Right lung (tissue), 5 donors: ENCODE results near the gene PURB. TPM values are rescaled to one million over a fixed set of nuclear protein-coding genes. Genes with fewer than 3 reads are reported as not detected.
"Not testable (repeated sequence)": the region's sequence is repeated elsewhere in the genome, so short reads cannot be mapped to it uniquely, and the experiment has no call there.

Experiments
- DNase-seq, 2 donors: peaks; one replicate each; pipeline ENCODE4 v3.0.0-alpha.2; 2013
- polyA plus RNA-seq, 5 donors: library from polyadenylated mRNA; unstranded; fragments of 120-200 nt; gene quantifications; one replicate each; pipeline versions ENCODE4 v1.2.1 to v1.2.3, GENCODE V29; 2013; ENCODE audit warnings: inconsistent platforms in 1 of 5, low replicate concordance in 1 of 5; ENCODE audit not compliant: insufficient read length in 5 of 5, insufficient read depth in 1 of 5

The PURB gene
- polyA plus RNA-seq, 5 donors, result 23.8 to 37.9 (median 32.5) TPM

GRCh38 chr7:44894888-44895580, 9.7 kb upstream of the PURB start:
- no peak for DNase-seq

GRCh38 chr7:44893710-44894234, 8.4 kb upstream of the PURB start:
- no peak for DNase-seq

GRCh38 chr7:44891791-44892190, 6.5 kb upstream of the PURB start:
- DNase-seq, result no peak

GRCh38 chr7:44891372-44891771, 6.0 kb upstream of the PURB start:
- DNase-seq, result no peak

GRCh38 chr7:44889086-44889781, 3.9 kb upstream of the PURB start:
- DNase-seq, result no peak

- no peak for DNase-seq
Observed at GRCh38 chr7:44887293-44887692, 2.0 kb upstream of the PURB start.

- peak; percentile 55 to 58 for DNase-seq
Observed at GRCh38 chr7:44884621-44885393, 523 bp downstream of the PURB start.

- DNase-seq, result no peak
Observed at GRCh38 chr7:44883961-44884620, 1.2 kb downstream of the PURB start.

- DNase-seq, result no peak
Observed at GRCh38 chr7:44882899-44883298, 2.4 kb downstream of the PURB start.

GRCh38 chr7:44881610-44882009, 3.7 kb downstream of the PURB start:
- no peak for DNase-seq

- DNase-seq, result no peak
Observed at GRCh38 chr7:44881066-44881600, 4.2 kb downstream of the PURB start.

- no peak for DNase-seq
Observed at GRCh38 chr7:44880317-44881018, 4.9 kb downstream of the PURB start.

- no peak for DNase-seq
Observed at GRCh38 chr7:44876393-44876792, 8.9 kb downstream of the PURB start.

GRCh38 chr7:44875241-44875640, 10.1 kb downstream of the PURB start:
- DNase-seq, result no peak

- no peak for DNase-seq
Observed at GRCh38 chr7:44872787-44873186, 12.5 kb downstream of the PURB start.

- DNase-seq, result not testable (repeated sequence)
Observed at GRCh38 chr7:44871918-44872317, 13.4 kb downstream of the PURB start.

GRCh38 chr7:44870780-44871179, 14.6 kb downstream of the PURB start:
- not testable (repeated sequence) for DNase-seq

- not testable (repeated sequence) for DNase-seq
Observed at GRCh38 chr7:44870336-44870735, 15.0 kb downstream of the PURB start.

GRCh38 chr7:44867073-44867995, 18.0 kb downstream of the PURB start:
- DNase-seq, result no peak

- not testable (repeated sequence) for DNase-seq
Observed at GRCh38 chr7:44861949-44862348, 23.4 kb downstream of the PURB start.
